KMS-11 (cell line): Measurements from ENCODE around the gene LDLRAD3.

Source experiments
- H2AFZ ChIP-seq: fragments of 200-600 bp; sonication (generic); 2 replicates; pipeline ENCODE4 v1.6.1; 2016; ENCODE audit warnings: antibody characterized with exemption, mixed run types, low read depth
- H3K27ac ChIP-seq: fragments of 200-600 bp; sonication (generic); 2 replicates; pipeline ENCODE4 v1.6.1; 2016; ENCODE audit warnings: mild to moderate bottlenecking, mixed run types
- H3K27me3 ChIP-seq: fragments of 200-600 bp; sonication (generic); 2 replicates; pipeline ENCODE4 v1.6.1; 2017; ENCODE audit warnings: mild to moderate bottlenecking, low read depth, mixed run types, moderate library complexity; ENCODE audit not compliant: insufficient read depth
- H3K36me3 ChIP-seq: fragments of 200-600 bp; sonication (generic); 2 replicates; pipeline ENCODE4 v1.6.1; 2017; ENCODE audit warnings: mild to moderate bottlenecking, mixed run types; ENCODE audit not compliant: insufficient read depth
- H3K4me1 ChIP-seq: fragments of 200-600 bp; sonication (generic); 2 replicates; pipeline ENCODE4 v1.6.1; 2016; ENCODE audit warnings: mild to moderate bottlenecking, low read depth, mixed run types; ENCODE audit not compliant: poor library complexity, severe bottlenecking
- H3K4me2 ChIP-seq: fragments of 200-600 bp; sonication (generic); 2 replicates; pipeline ENCODE4 v1.7.0; 2016; ENCODE audit warnings: mild to moderate bottlenecking, mixed run types
- H3K4me3 ChIP-seq: fragments of 200-600 bp; sonication (generic); IDR thresholded peaks from 2 replicates; pipeline ENCODE4 v1.6.1; 2017; ENCODE audit warnings: low read depth, low read length, mixed read lengths; ENCODE audit not compliant: insufficient read depth
- H3K79me2 ChIP-seq: fragments of 200-600 bp; sonication (generic); 2 replicates; pipeline ENCODE4 v1.6.1; 2016; ENCODE audit warnings: low read depth, mixed run types; ENCODE audit not compliant: insufficient read depth
- H3K9ac ChIP-seq: fragments of 200-600 bp; sonication (generic); 2 replicates; pipeline ENCODE4 v1.6.1; 2016; ENCODE audit warnings: mild to moderate bottlenecking, mixed run types
- H4K20me1 ChIP-seq: fragments of 200-600 bp; sonication (generic); 2 replicates; pipeline ENCODE4 v1.6.1; 2016; ENCODE audit warnings: mild to moderate bottlenecking, mixed run types; ENCODE audit not compliant: insufficient read depth
- TF ChIP-seq, protein P1 (sequence below): fragments of 200-600 bp; sonication (generic); conservative IDR thresholded peaks from 2 replicates; pipeline ENCODE4 v1.6.1; 2017; ENCODE audit warnings: low read depth, mild to moderate bottlenecking, antibody characterized with exemption, low read length, moderate library complexity, mixed read lengths

The LDLRAD3 gene

DNA sequence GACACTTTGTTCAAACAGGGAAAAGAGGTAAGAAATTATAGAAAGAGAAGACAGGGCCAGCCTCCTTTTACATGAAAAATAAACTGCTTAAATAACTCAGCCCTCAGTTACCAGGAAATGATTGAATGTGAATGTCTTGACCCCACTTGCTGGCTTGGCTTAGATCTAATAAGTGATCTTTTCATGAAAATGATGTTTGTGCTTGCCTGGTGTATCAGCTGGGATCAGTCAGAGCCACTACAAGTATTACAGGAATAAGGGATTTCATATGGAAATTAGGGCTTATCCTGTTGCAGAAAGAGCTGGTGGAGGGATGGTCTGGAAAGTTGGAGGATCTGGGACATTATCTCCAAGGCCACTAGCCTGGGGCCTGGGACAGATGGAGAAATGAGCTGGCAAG is 293.5 kb downstream of the LDLRAD3 start:
- no peak overlapping the region for H3K27ac ChIP-seq
- no peaks in the 10 kb centered on the region for H3K4me1 ChIP-seq
- H3K4me3 ChIP-seq = no peak overlapping the region
- no peaks in the 10 kb centered on the region for H3K36me3 ChIP-seq
- no peak overlapping the region for H3K4me2 ChIP-seq
- H3K27me3 ChIP-seq = no peaks in the 10 kb centered on the region
- H4K20me1 ChIP-seq = no peaks in the 10 kb centered on the region
- no peak overlapping the region for H3K9ac ChIP-seq
- TF ChIP-seq, protein P1, sequence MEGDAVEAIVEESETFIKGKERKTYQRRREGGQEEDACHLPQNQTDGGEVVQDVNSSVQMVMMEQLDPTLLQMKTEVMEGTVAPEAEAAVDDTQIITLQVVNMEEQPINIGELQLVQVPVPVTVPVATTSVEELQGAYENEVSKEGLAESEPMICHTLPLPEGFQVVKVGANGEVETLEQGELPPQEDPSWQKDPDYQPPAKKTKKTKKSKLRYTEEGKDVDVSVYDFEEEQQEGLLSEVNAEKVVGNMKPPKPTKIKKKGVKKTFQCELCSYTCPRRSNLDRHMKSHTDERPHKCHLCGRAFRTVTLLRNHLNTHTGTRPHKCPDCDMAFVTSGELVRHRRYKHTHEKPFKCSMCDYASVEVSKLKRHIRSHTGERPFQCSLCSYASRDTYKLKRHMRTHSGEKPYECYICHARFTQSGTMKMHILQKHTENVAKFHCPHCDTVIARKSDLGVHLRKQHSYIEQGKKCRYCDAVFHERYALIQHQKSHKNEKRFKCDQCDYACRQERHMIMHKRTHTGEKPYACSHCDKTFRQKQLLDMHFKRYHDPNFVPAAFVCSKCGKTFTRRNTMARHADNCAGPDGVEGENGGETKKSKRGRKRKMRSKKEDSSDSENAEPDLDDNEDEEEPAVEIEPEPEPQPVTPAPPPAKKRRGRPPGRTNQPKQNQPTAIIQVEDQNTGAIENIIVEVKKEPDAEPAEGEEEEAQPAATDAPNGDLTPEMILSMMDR = no peak
- no peak overlapping the region for H2AFZ ChIP-seq
- H3K79me2 ChIP-seq = no peaks in the 10 kb centered on the region

DNA sequence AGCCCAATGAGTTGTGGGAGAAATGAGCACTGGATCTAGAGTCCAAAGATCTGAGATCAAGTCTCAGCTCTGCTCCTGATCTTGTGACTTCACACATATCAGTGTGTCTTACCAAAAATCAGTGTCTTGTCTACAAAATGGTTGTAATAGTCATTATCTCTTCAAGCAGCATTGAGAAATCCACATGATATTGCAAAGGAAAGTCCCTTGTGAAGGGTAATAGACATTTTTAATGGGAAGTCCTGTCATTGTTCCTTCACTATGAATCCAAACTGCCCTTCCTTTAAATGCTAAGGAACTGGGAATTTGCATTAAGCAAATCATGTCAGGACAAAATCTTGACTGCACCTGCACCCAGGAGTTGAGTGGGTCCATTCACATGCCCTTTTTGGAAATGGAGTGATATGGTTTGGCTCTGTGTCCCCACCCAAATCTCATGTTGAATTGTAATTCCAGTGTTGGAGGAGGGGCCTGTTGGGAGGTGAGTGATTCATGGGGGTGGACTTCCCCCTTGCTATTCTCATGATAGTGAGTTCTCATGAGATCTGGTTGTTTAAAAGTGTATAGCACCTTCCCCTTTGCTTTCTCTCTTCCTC is 294.3 kb downstream of the LDLRAD3 start:
- Histone ChIP-seq H2AFZ (no peak overlapping the region), H3K79me2 (no peaks in the 10 kb centered on the region), H3K36me3 (no peaks in the 10 kb centered on the region), H3K9ac (no peak overlapping the region), H3K27ac (no peak overlapping the region), H3K27me3 (no peaks in the 10 kb centered on the region), H4K20me1 (no peaks in the 10 kb centered on the region), H3K4me2 (no peak overlapping the region), H3K4me3 (no peak overlapping the region), H3K4me1 (no peaks in the 10 kb centered on the region)
- TF ChIP-seq, protein P1 = no peak

DNA sequence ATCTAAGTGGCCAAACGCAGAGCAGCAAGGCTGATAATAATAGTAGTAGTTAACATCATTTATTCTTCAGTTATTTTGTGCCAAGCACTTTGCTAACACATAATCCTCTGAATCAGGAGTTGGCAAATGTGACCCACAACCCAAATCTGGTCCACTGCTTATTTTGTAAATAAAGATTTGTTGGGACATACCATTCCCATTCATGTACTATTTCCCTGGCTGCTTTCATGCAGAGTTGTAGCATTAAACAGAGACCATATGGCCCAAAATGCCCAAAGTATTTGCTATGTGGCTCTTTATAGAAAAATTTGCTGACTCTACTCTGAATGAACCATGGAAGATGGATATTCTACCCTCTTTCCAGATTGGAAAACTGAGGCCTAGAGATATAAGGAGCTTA is 295.0 kb downstream of the LDLRAD3 start:
- Histone ChIP-seq H3K27me3 (no peaks in the 10 kb centered on the region), H3K36me3 (no peaks in the 10 kb centered on the region), H3K27ac (no peak overlapping the region), H4K20me1 (no peaks in the 10 kb centered on the region), H3K9ac (no peak overlapping the region), H3K4me2 (no peak overlapping the region), H2AFZ (no peak overlapping the region), H3K4me1 (no peaks in the 10 kb centered on the region), H3K4me3 (no peak overlapping the region), H3K79me2 (no peaks in the 10 kb centered on the region)
- TF ChIP-seq, protein P1 = no peak

- no peaks in the 10 kb centered on the region for H3K36me3 ChIP-seq
- no peak overlapping the region for H3K27ac ChIP-seq
- no peaks in the 10 kb centered on the region for H3K4me1 ChIP-seq
- no peaks in the 10 kb centered on the region for H3K79me2 ChIP-seq
- H4K20me1 ChIP-seq = no peaks in the 10 kb centered on the region
- TF ChIP-seq, protein P1 = no peak
- H3K27me3 ChIP-seq = no peaks in the 10 kb centered on the region
- H3K4me3 ChIP-seq = no peak overlapping the region
- H2AFZ ChIP-seq = no peak overlapping the region
- H3K4me2 ChIP-seq = no peak overlapping the region
- H3K9ac ChIP-seq = no peak overlapping the region
Measured at GRCh38 chr11:36239636-36240035, 295.8 kb downstream of the LDLRAD3 start.
